Measurements from ENCODE around the gene CNOT4. TPM values are rescaled to one million over a fixed set of nuclear protein-coding genes. Genes with fewer than 3 reads are reported as not detected.
"Not testable (repeated sequence)": the region's sequence is repeated elsewhere in the genome, so short reads cannot be mapped to it uniquely, and the experiment has no call there.

The CNOT4 gene
- total RNA-seq, 1 experiment from 2014 or later: 9.7 TPM

DNA sequence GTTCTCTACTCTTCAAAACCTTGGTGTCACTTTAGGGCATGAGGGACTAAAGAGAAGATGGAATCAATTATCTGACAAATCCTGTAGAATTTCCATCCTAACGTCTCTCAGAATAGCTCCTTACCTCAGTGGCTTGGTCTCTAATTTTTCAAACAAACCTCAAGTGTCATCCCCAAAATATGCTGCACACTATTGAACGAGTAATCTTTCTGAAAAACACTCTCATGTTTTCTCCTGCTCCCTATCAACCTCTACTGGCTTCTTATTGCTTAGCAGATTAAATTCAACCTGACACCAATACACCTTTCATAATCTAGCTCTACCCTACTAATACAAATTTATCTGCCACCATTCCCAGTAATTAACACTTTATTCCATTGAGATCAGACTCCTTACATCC is 8.5 kb downstream of the CNOT4 start:
- Histone ChIP-seq H3K9me2 (replicated peaks; ENCODE audit: low read length) (no peaks in the 10 kb centered on the region), H3F3A (ENCODE audit: low read length, unreplicated experiment) (no peaks in the 10 kb centered on the region), H3K9ac (ENCODE audit: low read length) (no peak overlapping the region), H3K4me2 (ENCODE audit: low read length) (no peak overlapping the region), H3K27ac (ENCODE audit: low read length) (no peak overlapping the region), H3K9me3 (ENCODE audit: low read length) (no peaks in the 10 kb centered on the region), H2AFZ (ENCODE audit: low read length) (no peak overlapping the region), H3K36me3 (ENCODE audit: low read depth, low read length) (no peaks in the 10 kb centered on the region), H3K79me2 (ENCODE audit: low read length) (peaks cover 95% of the 10 kb centered on the region), H3K4me1 (ENCODE audit: insufficient read depth, low read length) (no peaks in the 10 kb centered on the region), H3K4me3 (ENCODE audit: low read length) (no peak overlapping the region), H4K20me1 (ENCODE audit: low read length) (0 out of 2 replicates have a peak, but pooled peaks cover 25% of the 10 kb centered on the region), H3K27me3 (ENCODE audit: low read length) (no peaks in the 10 kb centered on the region)
- POLR2A ChIA-PET (ENCODE audit: unreplicated experiment): no interaction called here
- no TSS peak for BruUV-seq (replicated peaks)
- ATAC-seq (peak; percentile 50; the same call in 1 of the 2 replicates), DNase-seq (peak; percentile 7)
- CTCF ChIA-PET: no interaction called here
- intact Hi-C loops (cut with micrococcal nuclease): no loop called here
- TF ChIP-seq, protein P1, sequence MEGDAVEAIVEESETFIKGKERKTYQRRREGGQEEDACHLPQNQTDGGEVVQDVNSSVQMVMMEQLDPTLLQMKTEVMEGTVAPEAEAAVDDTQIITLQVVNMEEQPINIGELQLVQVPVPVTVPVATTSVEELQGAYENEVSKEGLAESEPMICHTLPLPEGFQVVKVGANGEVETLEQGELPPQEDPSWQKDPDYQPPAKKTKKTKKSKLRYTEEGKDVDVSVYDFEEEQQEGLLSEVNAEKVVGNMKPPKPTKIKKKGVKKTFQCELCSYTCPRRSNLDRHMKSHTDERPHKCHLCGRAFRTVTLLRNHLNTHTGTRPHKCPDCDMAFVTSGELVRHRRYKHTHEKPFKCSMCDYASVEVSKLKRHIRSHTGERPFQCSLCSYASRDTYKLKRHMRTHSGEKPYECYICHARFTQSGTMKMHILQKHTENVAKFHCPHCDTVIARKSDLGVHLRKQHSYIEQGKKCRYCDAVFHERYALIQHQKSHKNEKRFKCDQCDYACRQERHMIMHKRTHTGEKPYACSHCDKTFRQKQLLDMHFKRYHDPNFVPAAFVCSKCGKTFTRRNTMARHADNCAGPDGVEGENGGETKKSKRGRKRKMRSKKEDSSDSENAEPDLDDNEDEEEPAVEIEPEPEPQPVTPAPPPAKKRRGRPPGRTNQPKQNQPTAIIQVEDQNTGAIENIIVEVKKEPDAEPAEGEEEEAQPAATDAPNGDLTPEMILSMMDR (conservative IDR thresholded peaks at IDR 0.05; ENCODE audit: low read depth, low read length): peak; percentile 36; the same call in 1 of the 2 replicates
- TF ChIP-seq EZH2 (IDR thresholded peaks at IDR 0.05; ENCODE audit: low read length, unreplicated experiment): no peak
- TF ChIP-seq EZH2phosphoT487 (IDR thresholded peaks at IDR 0.05; ENCODE audit: borderline replicate concordance, low read length): no peak

DNA sequence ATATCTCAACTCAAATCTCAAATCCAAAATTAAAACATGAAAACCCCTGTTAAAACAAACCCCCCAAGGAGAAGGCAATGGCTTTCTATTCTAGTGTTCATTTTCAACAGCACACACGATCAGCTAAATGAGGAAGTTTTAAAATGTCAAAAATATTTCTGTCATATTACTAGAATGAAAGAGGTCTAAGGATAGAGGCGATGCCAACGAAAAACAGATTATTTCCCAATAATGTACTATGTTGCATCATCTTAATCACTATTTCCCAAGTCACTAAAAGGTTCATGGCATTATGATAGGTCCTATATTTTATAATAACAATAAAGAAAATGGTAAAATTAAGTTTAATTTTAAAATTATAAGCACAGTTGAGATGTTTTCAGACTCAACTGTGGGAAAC is 10.1 kb downstream of the CNOT4 start:
- Histone ChIP-seq H3K27me3 (ENCODE audit: low read length) (no peaks in the 10 kb centered on the region), H3K4me1 (ENCODE audit: insufficient read depth, low read length) (no peaks in the 10 kb centered on the region), H3K9me3 (ENCODE audit: low read length) (no peaks in the 10 kb centered on the region), H3K79me2 (ENCODE audit: low read length) (peaks cover 92% of the 10 kb centered on the region), H3F3A (ENCODE audit: low read length, unreplicated experiment) (no peaks in the 10 kb centered on the region), H3K36me3 (ENCODE audit: low read depth, low read length) (no peaks in the 10 kb centered on the region), H2AFZ (ENCODE audit: low read length) (no peak overlapping the region), H3K4me3 (ENCODE audit: low read length) (no peak overlapping the region), H3K27ac (ENCODE audit: low read length) (no peak overlapping the region), H4K20me1 (ENCODE audit: low read length) (0 out of 2 replicates have a peak, but pooled peaks cover 19% of the 10 kb centered on the region), H3K9ac (ENCODE audit: low read length) (no peak overlapping the region), H3K4me2 (ENCODE audit: low read length) (no peak overlapping the region), H3K9me2 (replicated peaks; ENCODE audit: low read length) (no peaks in the 10 kb centered on the region)
- ATAC-seq (no peak), DNase-seq (no peak)
- no peak for TF ChIP-seq EZH2 (IDR thresholded peaks at IDR 0.05; ENCODE audit: low read length, unreplicated experiment)
- TF ChIP-seq EZH2phosphoT487 (IDR thresholded peaks at IDR 0.05; ENCODE audit: borderline replicate concordance, low read length): no peak
- TF ChIP-seq, protein P1 (conservative IDR thresholded peaks at IDR 0.05; ENCODE audit: low read depth, low read length): no peak
- BruUV-seq (replicated peaks): no TSS peak
- ChIA-PET POLR2A (ENCODE audit: unreplicated experiment) (no interaction called here), CTCF (no interaction called here)
- intact Hi-C loops (cut with micrococcal nuclease): no loop called here

DNA sequence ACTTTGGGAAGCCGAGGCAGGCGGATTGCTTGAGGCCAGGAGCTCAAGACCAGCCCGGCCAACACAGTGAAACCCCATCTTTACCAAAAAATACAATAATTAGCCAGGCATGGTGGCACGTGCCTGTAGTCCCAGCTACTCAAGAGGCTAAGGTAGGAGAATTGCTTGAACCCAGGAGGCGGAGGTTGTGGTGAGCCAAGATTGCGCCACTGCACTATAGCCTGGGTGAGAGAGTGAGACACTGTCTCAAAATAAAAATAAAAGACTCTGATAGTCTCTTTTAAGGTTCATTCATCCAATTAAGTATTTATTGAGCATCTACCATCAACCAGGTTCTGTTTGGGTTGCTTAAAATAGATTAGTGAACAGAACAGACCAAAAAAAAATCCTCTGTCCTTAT is 12.7 kb downstream of the CNOT4 start:
- H3K27me3 ChIP-seq (ENCODE audit: low read length); H3K36me3 ChIP-seq (ENCODE audit: low read depth, low read length); ATAC-seq; H3K4me1 ChIP-seq (ENCODE audit: insufficient read depth, low read length); H3K9me2 ChIP-seq (replicated peaks; ENCODE audit: low read length); intact Hi-C loops (cut with micrococcal nuclease); H3F3A ChIP-seq (ENCODE audit: low read length, unreplicated experiment); H3K4me3 ChIP-seq (ENCODE audit: low read length); H3K9ac ChIP-seq (ENCODE audit: low read length); BruUV-seq (replicated peaks); H2AFZ ChIP-seq (ENCODE audit: low read length); H3K27ac ChIP-seq (ENCODE audit: low read length); CTCF ChIA-PET; H3K4me2 ChIP-seq (ENCODE audit: low read length); POLR2A ChIA-PET (ENCODE audit: unreplicated experiment); H3K9me3 ChIP-seq (ENCODE audit: low read length); DNase-seq: not testable (repeated sequence)
- peaks cover 97% of the 10 kb centered on the region for H3K79me2 ChIP-seq (ENCODE audit: low read length)
- 0 out of 2 replicates have a peak, but pooled peaks cover 19% of the 10 kb centered on the region for H4K20me1 ChIP-seq (ENCODE audit: low read length)
